Epithelial cell of umbilical artery (primary cell): ENCODE results near the gene SLC39A7. TPM values are rescaled to one million over a fixed set of nuclear protein-coding genes. Genes with fewer than 3 reads are reported as not detected.

ENCODE experiments used
- total RNA-seq: library from RNA; depleted of rRNA; stranded (reverse); fragments of >200 nt; gene quantifications from 2 replicates; pipeline ENCODE4 v1.2.3, GENCODE V29; 2014

The SLC39A7 gene
- total RNA-seq: 94.4 and 109 TPM in 2 replicates

GRCh38 chr6:33200219-33201146 is at the start of gene SLC39A7, which contains the start of gene RXRB:
Gene SLC39A7 (plus strand): TSS chr6:33200867. CDS start chr6:33201246, 379 bp downstream.
Gene RXRB (minus strand): TSS chr6:33200665. CDS start chr6:33200476, 189 bp downstream.

GRCh38 chr6:33192105-33192646 is 8.5 kb upstream of the SLC39A7 start, which contains the start of gene COL11A2:
Gene COL11A2 (minus strand): TSS chr6:33192467. CDS start chr6:33192240, 227 bp downstream.

GRCh38 chr6:33204415-33205190 is 3.9 kb downstream of the SLC39A7 start, which contains the start of gene HSD17B8:
Gene HSD17B8 (plus strand): TSS chr6:33204655. CDS start chr6:33204669, 14 bp downstream.

GRCh38 chr6:33208091-33208967 is 7.7 kb downstream of the SLC39A7 start, which contains the start of gene RING1:
Gene RING1 (plus strand): TSS chr6:33208500. CDS start chr6:33208823, 323 bp downstream.

Other genes starting within 250 kb of the SLC39A7 start
- gene HLA-DMA, start 247.8 kb upstream of the SLC39A7 start, total RNA-seq: 0.32 and 2.1 TPM in 2 replicates
- gene BRD2, start 232.3 kb upstream of the SLC39A7 start, total RNA-seq: 41.9 and 69.0 TPM in 2 replicates
- under 0.01 TPM in 1 of 2 replicates, not detected in the other for gene HLA-DOA, start 191.3 kb upstream of the SLC39A7 start, total RNA-seq
- 0.65 and 3.6 TPM in 2 replicates for gene HLA-DPA1, start 127.2 kb upstream of the SLC39A7 start, total RNA-seq
- 20.1 and 23.1 TPM in 2 replicates for gene HLA-DPB1, start 124.9 kb upstream of the SLC39A7 start, total RNA-seq
- gene COL11A2, start 8.4 kb upstream of the SLC39A7 start, total RNA-seq: under 0.01 and 0.15 TPM in 2 replicates
- gene RXRB, start 202 bp upstream of the SLC39A7 start, total RNA-seq: 17.9 and 18.5 TPM in 2 replicates
- 11.0 and 12.3 TPM in 2 replicates for gene HSD17B8, start 3.8 kb downstream of the SLC39A7 start, total RNA-seq
- 21.1 and 24.0 TPM in 2 replicates for gene RING1, start 7.6 kb downstream of the SLC39A7 start, total RNA-seq
- 23.1 and 26.3 TPM in 2 replicates for gene VPS52, start 71.0 kb downstream of the SLC39A7 start, total RNA-seq
- gene RPS18, start 71.2 kb downstream of the SLC39A7 start, total RNA-seq: 2,997 and 4,260 TPM in 2 replicates
- gene B3GALT4, start 76.3 kb downstream of the SLC39A7 start, total RNA-seq: 1.6 and 3.3 TPM in 2 replicates
- 106 and 144 TPM in 2 replicates for gene WDR46, start 88.4 kb downstream of the SLC39A7 start, total RNA-seq
- 57.8 and 82.8 TPM in 2 replicates for gene PFDN6, start 88.7 kb downstream of the SLC39A7 start, total RNA-seq
- gene RGL2, start 98.1 kb downstream of the SLC39A7 start, total RNA-seq: 33.1 and 39.3 TPM in 2 replicates
- gene TAPBP, start 113.2 kb downstream of the SLC39A7 start, total RNA-seq: 37.7 and 46.4 TPM in 2 replicates
- 12.3 and 12.8 TPM in 2 replicates for gene ZBTB22, start 116.9 kb downstream of the SLC39A7 start, total RNA-seq
- gene DAXX, start 122.1 kb downstream of the SLC39A7 start, total RNA-seq: 40.6 and 46.7 TPM in 2 replicates
- 30.2 and 37.4 TPM in 2 replicates for gene KIFC1, start 191.0 kb downstream of the SLC39A7 start, total RNA-seq
- 7.5 and 10.0 TPM in 2 replicates for gene PHF1, start 210.1 kb downstream of the SLC39A7 start, total RNA-seq
- 43.2 and 60.5 TPM in 2 replicates for gene CUTA, start 217.2 kb downstream of the SLC39A7 start, total RNA-seq
- 1.2 and 1.3 TPM in 2 replicates for gene SYNGAP1, start 219.2 kb downstream of the SLC39A7 start, total RNA-seq